ENCODE results near the gene CACNB4.
A peak's percentile ranks its signal among the peaks of the same experiment; 100 is the strongest.

Gene CACNB4

DNA sequence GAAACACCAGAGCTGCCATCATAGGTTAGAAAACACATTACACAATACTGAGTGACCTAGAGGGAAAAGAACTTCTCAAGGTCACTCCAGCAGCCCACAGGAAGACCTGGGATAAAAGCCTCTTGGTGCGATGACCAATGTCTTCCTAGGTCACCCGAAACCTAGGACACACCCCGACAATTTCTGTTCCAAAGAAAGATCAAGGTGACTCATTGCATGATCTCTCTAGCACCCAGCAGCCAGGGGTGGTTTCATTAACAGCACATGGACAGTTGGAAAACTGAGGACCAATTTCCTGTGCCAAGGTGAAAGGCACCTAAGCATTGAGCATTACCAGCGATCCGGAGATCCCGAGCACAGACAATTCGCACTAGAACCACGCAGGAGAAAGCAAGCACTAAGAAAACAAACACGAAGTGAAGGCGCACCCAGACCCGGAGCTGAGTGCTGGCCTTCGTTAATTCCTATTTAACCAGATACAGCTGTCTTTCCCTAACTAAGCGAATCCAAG, 1.5 kb downstream of the CACNB4 start:
- no peaks in the 10 kb centered on the region for H3K27me3 ChIP-seq (ENCODE audit: insufficient read depth, poor library complexity, severe bottlenecking)
- H3K4me3 ChIP-seq (replicated peaks; ENCODE audit: insufficient read depth, low read length), result no peak overlapping the region
- TF ChIP-seq POLR2AphosphoS5 (IDR thresholded peaks at IDR 0.05; ENCODE audit: low read depth) (no peak), GABPA (IDR thresholded peaks at IDR 0.05; ENCODE audit: low read depth) (no peak), SPI1 (IDR thresholded peaks at IDR 0.05; ENCODE audit: borderline replicate concordance, low read depth) (no peak)
- TF ChIP-seq, protein P1, sequence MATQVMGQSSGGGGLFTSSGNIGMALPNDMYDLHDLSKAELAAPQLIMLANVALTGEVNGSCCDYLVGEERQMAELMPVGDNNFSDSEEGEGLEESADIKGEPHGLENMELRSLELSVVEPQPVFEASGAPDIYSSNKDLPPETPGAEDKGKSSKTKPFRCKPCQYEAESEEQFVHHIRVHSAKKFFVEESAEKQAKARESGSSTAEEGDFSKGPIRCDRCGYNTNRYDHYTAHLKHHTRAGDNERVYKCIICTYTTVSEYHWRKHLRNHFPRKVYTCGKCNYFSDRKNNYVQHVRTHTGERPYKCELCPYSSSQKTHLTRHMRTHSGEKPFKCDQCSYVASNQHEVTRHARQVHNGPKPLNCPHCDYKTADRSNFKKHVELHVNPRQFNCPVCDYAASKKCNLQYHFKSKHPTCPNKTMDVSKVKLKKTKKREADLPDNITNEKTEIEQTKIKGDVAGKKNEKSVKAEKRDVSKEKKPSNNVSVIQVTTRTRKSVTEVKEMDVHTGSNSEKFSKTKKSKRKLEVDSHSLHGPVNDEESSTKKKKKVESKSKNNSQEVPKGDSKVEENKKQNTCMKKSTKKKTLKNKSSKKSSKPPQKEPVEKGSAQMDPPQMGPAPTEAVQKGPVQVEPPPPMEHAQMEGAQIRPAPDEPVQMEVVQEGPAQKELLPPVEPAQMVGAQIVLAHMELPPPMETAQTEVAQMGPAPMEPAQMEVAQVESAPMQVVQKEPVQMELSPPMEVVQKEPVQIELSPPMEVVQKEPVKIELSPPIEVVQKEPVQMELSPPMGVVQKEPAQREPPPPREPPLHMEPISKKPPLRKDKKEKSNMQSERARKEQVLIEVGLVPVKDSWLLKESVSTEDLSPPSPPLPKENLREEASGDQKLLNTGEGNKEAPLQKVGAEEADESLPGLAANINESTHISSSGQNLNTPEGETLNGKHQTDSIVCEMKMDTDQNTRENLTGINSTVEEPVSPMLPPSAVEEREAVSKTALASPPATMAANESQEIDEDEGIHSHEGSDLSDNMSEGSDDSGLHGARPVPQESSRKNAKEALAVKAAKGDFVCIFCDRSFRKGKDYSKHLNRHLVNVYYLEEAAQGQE (IDR thresholded peaks at IDR 0.05; ENCODE audit: insufficient replicate concordance, low read depth), result no peak
- TF ChIP-seq, protein P2, sequence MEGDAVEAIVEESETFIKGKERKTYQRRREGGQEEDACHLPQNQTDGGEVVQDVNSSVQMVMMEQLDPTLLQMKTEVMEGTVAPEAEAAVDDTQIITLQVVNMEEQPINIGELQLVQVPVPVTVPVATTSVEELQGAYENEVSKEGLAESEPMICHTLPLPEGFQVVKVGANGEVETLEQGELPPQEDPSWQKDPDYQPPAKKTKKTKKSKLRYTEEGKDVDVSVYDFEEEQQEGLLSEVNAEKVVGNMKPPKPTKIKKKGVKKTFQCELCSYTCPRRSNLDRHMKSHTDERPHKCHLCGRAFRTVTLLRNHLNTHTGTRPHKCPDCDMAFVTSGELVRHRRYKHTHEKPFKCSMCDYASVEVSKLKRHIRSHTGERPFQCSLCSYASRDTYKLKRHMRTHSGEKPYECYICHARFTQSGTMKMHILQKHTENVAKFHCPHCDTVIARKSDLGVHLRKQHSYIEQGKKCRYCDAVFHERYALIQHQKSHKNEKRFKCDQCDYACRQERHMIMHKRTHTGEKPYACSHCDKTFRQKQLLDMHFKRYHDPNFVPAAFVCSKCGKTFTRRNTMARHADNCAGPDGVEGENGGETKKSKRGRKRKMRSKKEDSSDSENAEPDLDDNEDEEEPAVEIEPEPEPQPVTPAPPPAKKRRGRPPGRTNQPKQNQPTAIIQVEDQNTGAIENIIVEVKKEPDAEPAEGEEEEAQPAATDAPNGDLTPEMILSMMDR (IDR thresholded peaks at IDR 0.05; ENCODE audit: insufficient read depth, low read length), result no peak
- DNase-seq (ENCODE audit: low read depth in 1 of 2, low spot score in 1 of 2), result no peak
- H3K27ac ChIP-seq (replicated peaks), result no peak overlapping the region

DNA sequence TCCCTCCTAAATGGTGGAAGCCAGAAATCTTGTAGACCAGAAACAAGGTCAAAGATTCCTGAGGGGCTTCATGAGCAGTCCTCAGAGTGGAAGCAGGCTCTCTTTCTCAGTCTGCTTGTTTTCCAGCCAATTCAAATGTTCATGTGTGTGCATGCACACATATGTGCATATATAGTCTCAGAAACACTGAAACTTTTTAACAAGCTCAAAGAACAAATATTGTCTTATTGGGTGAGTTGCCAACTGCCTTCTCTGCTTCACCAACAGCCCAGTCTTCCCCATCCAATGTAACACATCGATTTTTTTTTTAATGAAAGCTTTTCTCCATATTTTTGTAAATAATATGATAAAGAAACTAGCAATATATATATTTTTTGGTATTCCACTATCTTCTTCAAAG, 3.7 kb downstream of the CACNB4 start:
- no peaks in the 10 kb centered on the region for H3K27me3 ChIP-seq (ENCODE audit: insufficient read depth, poor library complexity, severe bottlenecking)
- H3K4me3 ChIP-seq (replicated peaks; ENCODE audit: insufficient read depth, low read length), result no peak overlapping the region
- no peak for DNase-seq (ENCODE audit: low read depth in 1 of 2, low spot score in 1 of 2)
- TF ChIP-seq POLR2AphosphoS5 (IDR thresholded peaks at IDR 0.05; ENCODE audit: low read depth) (no peak), SPI1 (IDR thresholded peaks at IDR 0.05; ENCODE audit: borderline replicate concordance, low read depth) (no peak), GABPA (IDR thresholded peaks at IDR 0.05; ENCODE audit: low read depth) (no peak)
- TF ChIP-seq, protein P1 (IDR thresholded peaks at IDR 0.05; ENCODE audit: insufficient replicate concordance, low read depth), result no peak
- TF ChIP-seq, protein P2 (IDR thresholded peaks at IDR 0.05; ENCODE audit: insufficient read depth, low read length), result no peak
- no peak overlapping the region for H3K27ac ChIP-seq (replicated peaks)

DNA sequence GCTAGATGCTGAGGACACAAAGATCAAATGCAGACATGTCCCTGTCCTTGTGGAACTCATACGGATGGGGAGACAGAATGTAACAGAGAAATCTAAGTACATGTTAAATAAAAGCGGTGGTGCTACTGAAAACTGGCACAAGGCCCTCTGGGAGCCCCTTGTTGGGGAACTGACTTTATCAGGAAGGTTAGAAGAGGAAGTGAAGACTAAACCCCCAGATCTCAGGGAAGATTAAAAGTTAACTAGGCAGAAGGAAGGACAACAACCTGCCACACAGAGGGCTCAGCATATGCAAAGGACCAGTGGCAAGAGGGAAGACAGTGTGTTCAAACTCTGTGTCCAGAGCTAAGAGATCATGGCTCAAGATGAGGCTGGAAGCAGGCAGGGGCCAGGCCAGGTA, 4.8 kb downstream of the CACNB4 start:
- Histone ChIP-seq H3K4me3 (replicated peaks; ENCODE audit: insufficient read depth, low read length) (no peak overlapping the region), H3K27ac (replicated peaks) (no peak overlapping the region), H3K27me3 (ENCODE audit: insufficient read depth, poor library complexity, severe bottlenecking) (no peaks in the 10 kb centered on the region)
- TF ChIP-seq SPI1 (IDR thresholded peaks at IDR 0.05; ENCODE audit: borderline replicate concordance, low read depth), result peak; percentile 74
- no peak for TF ChIP-seq GABPA (IDR thresholded peaks at IDR 0.05; ENCODE audit: low read depth)
- DNase-seq (ENCODE audit: low read depth in 1 of 2, low spot score in 1 of 2), result no peak

DNA sequence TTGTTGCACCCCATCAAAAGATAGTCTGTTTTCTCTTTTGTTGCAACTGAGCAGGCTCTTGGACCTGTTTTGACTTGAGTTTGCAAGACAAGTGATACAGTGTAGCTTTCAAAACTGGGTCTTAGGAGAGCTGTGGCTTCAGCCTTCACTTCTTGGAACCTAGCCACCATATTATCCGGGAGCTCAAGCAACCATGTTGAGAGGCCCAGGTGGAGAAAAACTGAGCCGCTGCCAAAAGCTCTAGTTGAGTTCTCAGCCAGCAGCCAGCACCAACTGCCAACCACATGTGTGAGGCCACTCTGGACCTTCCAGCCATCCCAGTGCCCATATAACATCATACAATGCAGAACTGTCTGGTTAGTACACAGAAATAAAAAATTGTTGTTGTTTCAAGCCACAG, 5.4 kb downstream of the CACNB4 start:
- DNase-seq (ENCODE audit: low read depth in 1 of 2, low spot score in 1 of 2), result no peak
- H3K27me3 ChIP-seq (ENCODE audit: insufficient read depth, poor library complexity, severe bottlenecking), result no peaks in the 10 kb centered on the region
- no peak for TF ChIP-seq POLR2AphosphoS5 (IDR thresholded peaks at IDR 0.05; ENCODE audit: low read depth)
- TF ChIP-seq, protein P2 (IDR thresholded peaks at IDR 0.05; ENCODE audit: insufficient read depth, low read length), result no peak
- TF ChIP-seq GABPA (IDR thresholded peaks at IDR 0.05; ENCODE audit: low read depth), result no peak
- TF ChIP-seq, protein P1 (IDR thresholded peaks at IDR 0.05; ENCODE audit: insufficient replicate concordance, low read depth), result no peak
- no peak for TF ChIP-seq SPI1 (IDR thresholded peaks at IDR 0.05; ENCODE audit: borderline replicate concordance, low read depth)
- no peak overlapping the region for H3K27ac ChIP-seq (replicated peaks)
- H3K4me3 ChIP-seq (replicated peaks; ENCODE audit: insufficient read depth, low read length), result no peak overlapping the region
